ENCODE results near the gene RTN3.

GRCh38 chr11:63736864-63737263 lies 55.6 kb downstream of the RTN3 start:
- TF ChIP-seq REST (IDR thresholded peaks at IDR 0.05; ENCODE audit: low read depth) = no peak
- no peak for TF ChIP-seq CBX3 (IDR thresholded peaks at IDR 0.05; ENCODE audit: low read depth)
- TF ChIP-seq CTCF (IDR thresholded peaks at IDR 0.05 in 2 of 3, conservative IDR thresholded peaks at IDR 0.05 in 1 of 3; ENCODE audit: borderline replicate concordance in 1 of 3, insufficient read depth in 1 of 3, low read depth in 2 of 3, low read length in 2 of 3) = no peak
- TF ChIP-seq FOSL1 (IDR thresholded peaks at IDR 0.05; ENCODE audit: low read depth) = no peak
- TF ChIP-seq RAD21 (IDR thresholded peaks at IDR 0.05; ENCODE audit: low read depth) = no peak
- TF ChIP-seq ZFX (IDR thresholded peaks at IDR 0.05) = no peak
- no peak for TF ChIP-seq MAX (IDR thresholded peaks at IDR 0.05)
- no peak for TF ChIP-seq EZH2 (IDR thresholded peaks at IDR 0.05)
- no peak for TF ChIP-seq TCF7L2 (IDR thresholded peaks at IDR 0.05; ENCODE audit: borderline replicate concordance, extremely low read depth, insufficient read depth, insufficient read length)
- TF ChIP-seq POLR2AphosphoS5 (IDR thresholded peaks at IDR 0.05; ENCODE audit: low read depth, low read length) = no peak
- TF ChIP-seq, protein P1, sequence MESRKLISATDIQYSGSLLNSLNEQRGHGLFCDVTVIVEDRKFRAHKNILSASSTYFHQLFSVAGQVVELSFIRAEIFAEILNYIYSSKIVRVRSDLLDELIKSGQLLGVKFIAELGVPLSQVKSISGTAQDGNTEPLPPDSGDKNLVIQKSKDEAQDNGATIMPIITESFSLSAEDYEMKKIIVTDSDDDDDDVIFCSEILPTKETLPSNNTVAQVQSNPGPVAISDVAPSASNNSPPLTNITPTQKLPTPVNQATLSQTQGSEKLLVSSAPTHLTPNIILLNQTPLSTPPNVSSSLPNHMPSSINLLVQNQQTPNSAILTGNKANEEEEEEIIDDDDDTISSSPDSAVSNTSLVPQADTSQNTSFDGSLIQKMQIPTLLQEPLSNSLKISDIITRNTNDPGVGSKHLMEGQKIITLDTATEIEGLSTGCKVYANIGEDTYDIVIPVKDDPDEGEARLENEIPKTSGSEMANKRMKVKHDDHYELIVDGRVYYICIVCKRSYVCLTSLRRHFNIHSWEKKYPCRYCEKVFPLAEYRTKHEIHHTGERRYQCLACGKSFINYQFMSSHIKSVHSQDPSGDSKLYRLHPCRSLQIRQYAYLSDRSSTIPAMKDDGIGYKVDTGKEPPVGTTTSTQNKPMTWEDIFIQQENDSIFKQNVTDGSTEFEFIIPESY (IDR thresholded peaks at IDR 0.05; ENCODE audit: extremely low read depth, insufficient replicate concordance, low read length) = no peak
- no peak for TF ChIP-seq EZH2phosphoT487 (IDR thresholded peaks at IDR 0.05; ENCODE audit: borderline replicate concordance)
- no peak for TF ChIP-seq SRF (IDR thresholded peaks at IDR 0.05; ENCODE audit: low read depth)
- TF ChIP-seq CEBPB (IDR thresholded peaks at IDR 0.05; ENCODE audit: low read depth) = no peak
